GM19324 (cell line): Measurements from ENCODE around the gene NCK2.

ENCODE experiments used
- ATAC-seq: cut with Tn5 transposase; IDR thresholded peaks from one replicate; pipeline ENCODE4 v1.9.1; 2021; ENCODE audit warnings: mild to moderate bottlenecking, moderate library complexity; ENCODE audit not compliant: unreplicated experiment, low FRiP score

NCK2 gene

DNA sequence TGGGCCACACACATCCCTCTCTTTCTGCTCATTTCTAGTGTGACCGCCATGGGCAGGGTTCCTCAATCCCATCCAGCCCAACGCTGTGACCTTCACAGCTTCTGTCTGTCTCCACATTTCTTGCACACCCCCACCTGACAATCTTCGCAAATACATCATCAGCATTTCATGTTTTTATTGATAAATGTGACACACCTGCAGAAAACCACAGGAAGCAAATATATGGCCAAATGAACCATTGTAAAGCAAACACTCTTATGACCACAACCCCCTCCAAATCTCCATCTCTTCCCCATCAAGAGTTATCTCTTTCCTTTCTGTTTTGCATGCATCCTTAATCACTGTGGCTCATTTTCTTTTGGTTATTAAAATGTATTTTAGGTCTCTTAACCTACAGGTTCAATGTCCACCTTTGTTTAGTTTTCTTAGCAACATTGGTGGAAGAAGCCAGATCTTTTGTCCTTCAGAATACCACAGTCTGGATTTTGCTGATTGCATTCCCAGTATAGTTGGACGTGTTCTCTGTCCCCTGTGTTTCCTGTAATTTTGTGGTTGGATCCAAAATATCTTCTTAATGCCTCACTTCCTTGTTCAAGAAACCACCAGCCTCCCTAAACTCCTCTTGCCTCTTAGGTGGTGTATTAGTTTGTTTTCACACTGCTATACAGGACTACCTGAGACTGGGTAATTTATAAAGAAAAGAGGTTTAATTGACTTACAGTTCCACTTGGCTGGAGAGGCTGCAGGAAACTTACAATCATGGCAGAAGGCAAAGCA is 9.8 kb upstream of the NCK2 start:
- ATAC-seq = no peak

DNA sequence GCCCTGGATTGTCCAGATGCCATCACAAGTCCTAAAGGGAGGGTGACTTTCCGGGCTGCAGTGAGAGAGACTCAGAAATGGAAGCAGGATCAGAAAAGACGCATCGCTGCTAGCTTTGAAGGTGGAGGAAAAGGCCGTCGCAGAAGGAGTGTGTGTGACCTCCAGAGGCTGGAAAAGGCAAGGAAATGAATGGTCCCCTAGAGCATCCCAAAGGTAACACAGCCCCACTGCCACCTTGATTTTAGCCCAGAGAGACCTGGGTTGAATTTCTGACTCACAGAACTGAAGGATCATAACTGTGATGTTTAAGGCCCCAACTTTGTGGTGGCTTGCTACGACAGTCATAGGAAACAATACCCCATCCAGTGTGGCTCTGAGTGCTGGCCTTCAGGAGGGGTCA is 8.6 kb upstream of the NCK2 start:
- ATAC-seq = no peak

- no peak for ATAC-seq
Observed at GRCh38 chr2:105737980-105738657, 6.6 kb upstream of the NCK2 start.

GRCh38 chr2:105738658-105739241 is 6.0 kb upstream of the NCK2 start:
- no peak for ATAC-seq

- ATAC-seq = no peak
Observed at GRCh38 chr2:105739426-105739825, 5.3 kb upstream of the NCK2 start.

- no peak for ATAC-seq
Observed at GRCh38 chr2:105739944-105740530, 4.7 kb upstream of the NCK2 start.

- no peak for ATAC-seq
Observed at GRCh38 chr2:105741174-105741573, 3.5 kb upstream of the NCK2 start.

- no peak for ATAC-seq
Observed at GRCh38 chr2:105741617-105742016, 3.1 kb upstream of the NCK2 start.

- peak; percentile 88 for ATAC-seq
Observed at GRCh38 chr2:105744091-105744908, 412 bp upstream of the NCK2 start.

DNA sequence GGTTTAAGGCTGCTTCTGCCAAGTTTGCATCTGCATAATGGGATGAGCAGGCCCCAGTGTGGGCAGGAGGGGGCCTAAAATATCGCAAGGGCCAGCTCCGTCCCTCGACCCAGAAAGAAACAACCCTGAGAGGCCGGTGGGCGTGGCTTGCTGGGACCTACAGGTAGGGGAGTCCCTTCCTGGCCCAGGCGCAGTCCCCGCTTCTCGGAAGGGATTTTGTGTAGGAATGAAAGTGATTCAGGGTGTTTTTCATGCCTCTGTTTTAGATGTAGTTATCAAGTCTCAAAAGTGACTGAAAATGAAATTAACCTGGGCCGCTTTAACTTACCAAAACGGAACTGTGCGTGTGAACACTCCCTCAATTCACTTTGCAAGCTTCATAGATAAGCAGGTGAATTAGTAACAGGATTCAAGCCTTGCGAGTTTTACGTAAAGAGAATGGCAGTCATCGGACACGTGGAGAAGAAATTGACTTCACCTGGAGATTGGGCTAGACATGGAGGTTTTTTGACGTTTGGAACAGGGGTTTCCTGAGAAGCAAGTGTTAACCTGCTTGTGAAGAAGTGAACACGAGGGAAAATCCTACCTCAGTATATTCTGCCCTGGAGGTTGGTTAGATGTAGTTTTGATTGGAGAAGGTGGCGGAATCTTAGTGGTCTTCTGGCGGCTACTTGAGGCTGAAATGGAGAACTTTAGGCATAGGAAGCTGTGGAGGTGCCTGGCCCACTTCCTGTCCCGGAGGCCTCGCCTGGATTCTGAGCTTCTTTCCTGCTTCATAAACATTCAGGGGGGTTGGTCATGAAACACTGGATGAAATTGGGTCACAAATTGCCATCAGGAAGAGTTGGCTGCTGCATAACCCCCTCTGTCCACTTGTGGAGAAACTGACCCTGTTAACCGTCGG is 1.7 kb downstream of the NCK2 start:
- peak; percentile 27 for ATAC-seq

DNA sequence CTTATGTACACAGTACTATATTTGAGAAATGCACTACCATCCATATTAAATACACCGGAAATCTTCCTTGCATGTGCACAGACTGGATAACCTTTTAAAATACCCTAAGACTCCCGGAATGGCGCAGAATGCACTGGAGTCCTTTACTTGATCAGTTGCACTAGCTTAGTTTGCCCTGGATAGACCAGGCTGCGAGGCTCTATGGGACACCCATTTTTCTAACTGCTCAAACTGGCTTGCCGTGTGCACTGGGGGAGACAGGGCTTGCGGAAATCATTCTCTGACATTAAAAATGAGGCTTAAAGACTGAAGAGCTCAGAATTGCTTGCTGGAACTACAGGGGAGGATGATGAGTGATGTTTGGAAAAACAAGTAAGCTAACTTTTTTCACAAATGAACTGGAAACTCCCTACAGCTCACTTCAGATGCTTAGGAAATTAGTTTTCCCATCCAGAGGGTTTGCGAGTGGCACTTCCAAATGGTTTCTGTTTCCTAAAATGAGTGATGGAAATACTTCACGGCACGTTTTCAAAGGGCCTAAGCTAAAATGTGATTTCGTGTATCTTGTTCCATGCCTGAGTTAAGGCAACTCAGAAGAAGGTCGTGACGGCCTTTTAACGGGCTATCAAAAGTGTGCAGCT is 2.7 kb downstream of the NCK2 start:
- ATAC-seq = no peak

GRCh38 chr2:105747991-105748390 is 3.3 kb downstream of the NCK2 start:
- no peak for ATAC-seq

GRCh38 chr2:105748566-105748965 is 3.9 kb downstream of the NCK2 start:
- ATAC-seq = no peak

DNA sequence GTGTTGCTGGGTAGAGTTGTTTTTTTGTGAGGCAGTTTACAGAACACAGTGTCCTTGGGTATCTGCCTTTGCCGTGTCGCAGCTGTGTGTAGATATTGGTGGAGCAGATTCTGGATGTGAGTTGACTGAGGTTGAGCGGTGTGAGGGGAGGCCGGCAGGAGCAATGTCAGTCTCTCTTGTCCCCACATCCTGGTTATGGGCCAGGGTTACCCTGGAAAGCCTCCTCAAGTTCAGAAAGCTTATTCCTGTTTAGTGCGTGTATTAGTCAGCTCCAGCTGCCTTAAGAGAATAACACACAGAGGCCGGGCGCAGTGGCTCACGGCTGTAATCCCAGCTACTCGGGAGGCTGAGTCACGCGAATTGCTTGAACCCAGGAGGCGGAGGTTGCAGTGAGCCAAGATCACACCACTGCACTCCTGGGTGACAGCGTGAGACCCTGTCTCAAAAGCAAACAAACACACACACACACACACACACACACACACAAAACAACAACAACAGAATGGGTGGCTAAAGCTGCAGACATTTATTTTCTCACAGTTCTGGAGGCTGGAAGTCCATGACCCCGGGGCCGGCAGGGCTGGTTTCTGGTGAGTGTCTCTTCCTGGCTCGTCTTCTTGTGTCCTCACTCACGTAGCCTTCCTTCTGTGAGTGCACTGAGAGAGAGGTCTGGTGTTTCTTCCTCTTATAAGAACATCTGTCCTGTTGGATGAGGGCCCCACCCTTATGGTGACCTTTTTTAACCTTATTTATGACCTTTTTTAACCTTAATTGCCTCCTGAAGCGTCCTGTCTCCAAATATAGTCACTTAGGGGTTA is 5.1 kb downstream of the NCK2 start:
- no peak for ATAC-seq

GRCh38 chr2:105750735-105751134 is 6.0 kb downstream of the NCK2 start:
- ATAC-seq = no peak

DNA sequence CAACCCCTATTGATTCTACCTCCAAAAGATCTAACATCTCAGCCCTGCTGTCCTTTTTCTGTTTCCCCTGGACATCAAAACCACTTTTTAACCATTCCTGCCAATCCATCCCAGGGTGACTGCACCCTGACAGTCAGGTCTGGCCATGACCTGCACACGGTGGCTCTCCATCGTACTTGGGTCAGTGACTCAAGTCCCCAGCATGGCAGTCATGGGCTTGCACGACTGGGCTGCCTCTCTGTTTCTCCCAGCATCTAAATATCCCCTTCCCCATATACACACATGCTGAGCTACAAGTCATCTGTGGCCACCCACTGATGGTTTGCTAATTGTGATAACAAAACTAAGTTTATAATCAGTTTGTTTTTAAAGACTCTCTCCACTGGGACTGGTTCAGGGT is 6.6 kb downstream of the NCK2 start:
- no peak for ATAC-seq

GRCh38 chr2:105752691-105753358 is 8.1 kb downstream of the NCK2 start:
- ATAC-seq = no peak

- ATAC-seq = no peak
Observed at GRCh38 chr2:105753380-105753779, 8.7 kb downstream of the NCK2 start.
